PFSK-1 (cell line): ENCODE measurements around the gene SLC9A9.

Source experiments
- FOXP2 ChIP-seq: optimal IDR thresholded peaks from 2 replicates; pipeline ENCODE3; 2011; ENCODE audit warnings: borderline replicate concordance, control low read depth, inconsistent platforms; ENCODE audit not compliant: insufficient read depth; ENCODE audit errors: extremely low read length, extremely low read depth
- POLR2AphosphoS5 ChIP-seq: IDR thresholded peaks from 2 replicates; pipeline ENCODE4 v1.6.1; 2012; ENCODE audit warnings: low read depth, mild to moderate bottlenecking, control low read depth, low read length, moderate library complexity
- REST ChIP-seq, 2 experiments: IDR thresholded peaks; 2 replicates each; pipeline versions ENCODE4 v1.6.1 to v1.8.0; 2011 to 2012; ENCODE audit warnings: low read depth in 2 of 2, low read length in 2 of 2, control low read depth in 1 of 2, inconsistent platforms in 1 of 2, mild to moderate bottlenecking in 1 of 2, moderate library complexity in 1 of 2; ENCODE audit not compliant: insufficient read depth in 1 of 2
- SIN3A ChIP-seq: IDR thresholded peaks from 2 replicates; pipeline ENCODE4 v1.6.1; 2012; ENCODE audit warnings: mild to moderate bottlenecking, low read length, moderate library complexity, borderline replicate concordance; ENCODE audit not compliant: insufficient read depth
- TAF1 ChIP-seq: IDR thresholded peaks from 2 replicates; pipeline ENCODE4 v1.6.1; 2012; ENCODE audit warnings: low read length, control low read depth, borderline replicate concordance; ENCODE audit not compliant: insufficient read depth

GRCh38 chr3:143445118-143445517, 403.1 kb downstream of the SLC9A9 start:
- TF ChIP-seq POLR2AphosphoS5 (no peak), TAF1 (no peak), REST (IDR thresholded peaks at IDR 0.05; ENCODE audit: insufficient read depth in 1 of 2, low read depth in 2 of 2, low read length in 2 of 2) (no peak), SIN3A (no peak), FOXP2 (no peak)
